GM12891 (cell line): ENCODE measurements around the gene RWDD1.

Experiments
- DNase-seq: peaks from one replicate; pipeline ENCODE4 v3.0.0; 2011; ENCODE audit warnings: low spot score; ENCODE audit not compliant: insufficient read length
- FAIRE-seq: peaks from 2 replicates; lab custom pipeline; 2011; peaks lifted over from hg19 to GRCh38; lab: Jason Lieb, UNC
- PAX5 ChIP-seq: IDR thresholded peaks from 2 replicates; pipeline ENCODE4 v1.6.1; 2011; ENCODE audit warnings: low read length, moderate library complexity, mild to moderate bottlenecking; ENCODE audit not compliant: insufficient read depth, severe bottlenecking
- POLR2A ChIP-seq: IDR thresholded peaks from 2 replicates; pipeline ENCODE4 v1.6.1; 2011; ENCODE audit warnings: low read depth, low read length, control low read depth
- POLR2AphosphoS5 ChIP-seq: IDR thresholded peaks from 2 replicates; pipeline ENCODE4 v1.6.1; 2011; ENCODE audit warnings: low read depth, low read length, control low read depth
- POU2F2 ChIP-seq: IDR thresholded peaks from 2 replicates; pipeline ENCODE4 v1.6.1; 2011; ENCODE audit warnings: low read depth, mild to moderate bottlenecking, control low read depth, low read length, moderate library complexity
- TAF1 ChIP-seq: IDR thresholded peaks from 2 replicates; pipeline ENCODE4 v1.6.1; 2011; ENCODE audit warnings: low read depth, low read length, control low read depth

RWDD1 gene

DNA sequence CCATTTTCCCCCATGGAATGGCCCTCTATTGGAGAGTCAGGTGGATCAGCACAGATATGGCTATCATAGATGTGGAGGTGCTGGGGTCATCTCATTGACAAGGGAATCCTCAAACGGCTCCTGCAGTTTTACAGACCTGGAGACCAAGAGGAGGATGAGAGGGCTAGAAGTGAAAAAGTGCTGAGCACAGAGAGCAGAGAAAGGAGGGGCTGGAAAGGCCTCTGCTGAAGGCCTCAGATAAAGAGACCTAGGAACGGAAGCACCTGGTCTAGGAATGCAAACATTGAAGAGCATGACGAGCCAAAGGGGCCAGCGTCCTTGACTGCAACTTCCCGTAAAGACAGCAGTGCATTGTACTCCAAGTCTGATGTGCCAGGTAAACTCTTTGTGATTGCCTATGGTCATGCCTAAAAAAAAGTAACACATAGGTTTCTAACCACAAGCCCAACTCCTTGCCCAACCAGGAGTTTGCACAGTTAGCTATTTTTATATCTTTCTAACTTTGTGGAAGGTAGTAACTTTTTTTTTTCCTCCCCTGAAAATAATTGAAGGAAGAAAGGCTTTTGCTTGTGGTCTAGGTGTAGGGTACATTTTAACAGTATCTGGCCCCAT lies 60.2 kb downstream of the RWDD1 start:
- no peak for FAIRE-seq
- DNase-seq: no peak
- TF ChIP-seq POLR2A: no peak
- no peak for TF ChIP-seq POLR2AphosphoS5
- TF ChIP-seq POU2F2: no peak
- TF ChIP-seq TAF1: no peak

DNA sequence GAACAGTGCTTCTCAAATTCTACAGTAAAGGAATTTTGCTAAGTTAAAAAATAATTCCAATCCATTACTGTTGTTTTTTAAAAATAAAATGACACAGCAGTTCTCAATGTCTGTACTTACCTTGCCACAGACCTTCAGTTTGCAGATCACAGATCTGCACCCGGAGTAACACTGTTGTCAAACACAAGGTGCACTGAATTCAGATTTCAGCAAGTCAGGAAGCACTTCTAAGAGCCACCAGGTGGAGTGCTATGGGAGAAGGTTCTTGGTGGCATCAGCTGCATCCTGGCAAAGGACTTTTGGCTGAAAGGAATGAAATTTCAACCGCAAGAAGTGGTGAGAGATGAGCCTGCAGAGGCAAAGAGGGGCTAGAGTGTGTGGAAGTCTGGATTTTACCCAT lies 62.4 kb downstream of the RWDD1 start:
- TF ChIP-seq PAX5: no peak
- DNase-seq: no peak

More for the DNA sequence above, 62.4 kb downstream of the RWDD1 start:
- no peak for FAIRE-seq
